Kidney epithelial cell (primary cell): ENCODE results near the gene RGS7. TPM values are rescaled to one million over a fixed set of nuclear protein-coding genes. Genes with fewer than 3 reads are reported as not detected.

ENCODE experiments used
- DNase-seq: peaks from one replicate; pipeline ENCODE4 v3.0.0-alpha.2; 2010; ENCODE audit warnings: low read depth
- H3K27me3 ChIP-seq: 2 replicates; pipeline ENCODE4 v1.6.0; 2011; ENCODE audit warnings: low read length; ENCODE audit not compliant: control insufficient read depth, insufficient read depth
- H3K36me3 ChIP-seq: 2 replicates; pipeline ENCODE4 v1.5.1; 2011; ENCODE audit warnings: low read length; ENCODE audit not compliant: control insufficient read depth, insufficient read depth
- H3K4me3 ChIP-seq: 2 replicates; pipeline ENCODE4 v1.5.1; 2011; ENCODE audit warnings: low read depth, mild to moderate bottlenecking, control low read depth, low read length
- total RNA-seq: library from RNA; depleted of rRNA; stranded (reverse); fragments of >200 nt; gene quantifications from 2 replicates; pipeline ENCODE4 v1.2.3, GENCODE V29; 2015
- TF ChIP-seq, protein P1 (sequence below): IDR thresholded peaks from 2 replicates; pipeline ENCODE4 v1.5.1; 2011; ENCODE audit warnings: mild to moderate bottlenecking, moderate library complexity, low read length, control low read depth, inconsistent platforms; ENCODE audit not compliant: insufficient read depth, poor library complexity, severe bottlenecking

RGS7 gene
- total RNA-seq, 1 donor from 2014 or later, result 1.5 TPM

DNA sequence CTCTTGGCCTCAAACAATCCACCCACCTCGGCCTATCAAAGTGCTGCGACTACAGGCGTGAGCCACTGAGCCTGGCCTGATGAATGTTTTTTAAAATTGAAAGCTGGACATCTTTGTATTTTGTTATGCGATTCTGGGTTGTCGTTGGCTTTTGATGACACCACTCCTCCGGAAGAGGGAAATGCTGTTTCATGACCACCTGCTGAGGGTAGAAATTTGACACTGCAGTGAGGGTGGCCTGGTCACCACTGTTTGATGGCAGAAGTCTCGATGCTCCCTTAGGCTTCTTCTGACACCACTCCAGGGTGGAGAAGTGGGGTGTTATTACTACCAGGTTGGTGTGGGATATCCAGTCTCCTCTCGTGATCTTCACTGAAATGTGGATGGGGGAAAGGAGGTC is 357.2 kb downstream of the RGS7 start:
- no peak overlapping the region for H3K4me3 ChIP-seq
- no peaks in the 10 kb centered on the region for H3K27me3 ChIP-seq
- TF ChIP-seq, protein P1, sequence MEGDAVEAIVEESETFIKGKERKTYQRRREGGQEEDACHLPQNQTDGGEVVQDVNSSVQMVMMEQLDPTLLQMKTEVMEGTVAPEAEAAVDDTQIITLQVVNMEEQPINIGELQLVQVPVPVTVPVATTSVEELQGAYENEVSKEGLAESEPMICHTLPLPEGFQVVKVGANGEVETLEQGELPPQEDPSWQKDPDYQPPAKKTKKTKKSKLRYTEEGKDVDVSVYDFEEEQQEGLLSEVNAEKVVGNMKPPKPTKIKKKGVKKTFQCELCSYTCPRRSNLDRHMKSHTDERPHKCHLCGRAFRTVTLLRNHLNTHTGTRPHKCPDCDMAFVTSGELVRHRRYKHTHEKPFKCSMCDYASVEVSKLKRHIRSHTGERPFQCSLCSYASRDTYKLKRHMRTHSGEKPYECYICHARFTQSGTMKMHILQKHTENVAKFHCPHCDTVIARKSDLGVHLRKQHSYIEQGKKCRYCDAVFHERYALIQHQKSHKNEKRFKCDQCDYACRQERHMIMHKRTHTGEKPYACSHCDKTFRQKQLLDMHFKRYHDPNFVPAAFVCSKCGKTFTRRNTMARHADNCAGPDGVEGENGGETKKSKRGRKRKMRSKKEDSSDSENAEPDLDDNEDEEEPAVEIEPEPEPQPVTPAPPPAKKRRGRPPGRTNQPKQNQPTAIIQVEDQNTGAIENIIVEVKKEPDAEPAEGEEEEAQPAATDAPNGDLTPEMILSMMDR, result no peak
- DNase-seq, result no peak
- H3K36me3 ChIP-seq, result no peaks in the 10 kb centered on the region

DNA sequence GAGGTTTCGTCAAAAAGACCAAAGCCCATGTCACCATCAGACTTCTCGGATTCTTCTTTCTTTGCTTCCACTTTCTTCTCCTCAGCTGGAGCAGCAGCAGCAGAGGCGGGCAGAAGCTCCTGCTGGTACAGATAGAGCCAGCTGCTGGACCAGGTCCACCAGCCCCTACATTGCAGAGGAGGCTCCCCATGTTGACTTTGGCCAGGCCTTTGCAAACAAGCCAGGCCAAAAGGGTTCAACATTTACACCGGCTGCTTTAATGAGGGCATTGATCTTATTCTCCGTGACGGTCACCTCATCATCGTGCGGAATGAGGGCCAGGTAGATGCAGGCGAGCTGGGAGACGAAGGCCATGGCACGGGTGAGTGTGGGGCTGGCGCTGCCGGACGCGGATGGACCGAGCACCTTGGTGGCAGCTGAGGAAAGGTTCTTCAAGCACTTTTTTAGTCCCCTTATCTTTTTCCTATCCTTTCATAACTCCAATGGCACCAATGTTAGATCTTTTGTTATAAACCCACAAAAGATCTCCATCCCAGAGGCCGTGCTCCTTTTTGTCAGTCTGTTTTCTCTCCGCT is 358.5 kb downstream of the RGS7 start:
- Histone ChIP-seq H3K27me3 (no peaks in the 10 kb centered on the region), H3K36me3 (no peaks in the 10 kb centered on the region), H3K4me3 (no peak overlapping the region)
- DNase-seq, result no peak
- TF ChIP-seq, protein P1, result no peak

DNA sequence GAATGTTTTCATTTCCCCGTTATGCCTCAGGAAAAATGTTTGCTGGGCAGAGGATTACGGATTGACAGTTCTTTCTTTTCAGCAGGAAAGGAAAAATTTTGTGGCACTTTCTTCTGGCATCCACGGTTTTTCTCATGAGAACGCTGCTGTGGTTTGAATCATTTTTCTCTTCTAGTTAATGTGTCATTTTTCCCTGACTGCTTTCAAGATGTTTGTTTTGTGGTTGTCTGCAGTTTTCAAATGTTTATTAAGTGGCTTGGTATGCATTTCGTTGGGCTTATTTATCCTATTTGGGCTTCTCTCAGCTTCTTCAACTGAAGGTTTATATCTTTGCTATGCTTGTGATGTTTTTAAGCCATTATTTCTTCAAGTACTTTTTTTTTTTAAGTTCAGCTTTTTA is 359.0 kb downstream of the RGS7 start:
- Histone ChIP-seq H3K36me3 (no peaks in the 10 kb centered on the region), H3K27me3 (no peaks in the 10 kb centered on the region), H3K4me3 (no peak overlapping the region)
- no peak for DNase-seq
- TF ChIP-seq, protein P1, result no peak

DNA sequence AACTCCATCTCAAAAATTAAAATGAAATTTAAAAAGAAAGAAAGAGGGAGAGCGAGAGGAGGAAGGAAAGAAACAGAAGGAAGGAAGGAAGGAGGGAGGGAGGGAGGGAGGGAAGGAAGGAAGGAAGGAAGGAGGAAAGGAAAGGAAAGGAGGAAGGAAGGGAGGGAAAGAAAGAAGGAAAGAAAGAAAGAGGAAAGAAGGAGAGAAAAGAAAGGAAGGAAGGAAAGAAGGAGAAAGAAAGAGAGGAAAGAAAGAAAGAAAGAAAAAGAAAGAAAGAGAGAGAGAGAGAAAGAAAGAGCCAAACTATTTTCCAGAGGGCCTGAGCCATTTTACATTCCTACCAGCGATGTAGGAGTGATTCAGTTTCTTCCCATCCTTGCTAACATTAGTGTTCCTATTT is 364.0 kb downstream of the RGS7 start:
- no peak for DNase-seq
- Histone ChIP-seq H3K36me3 (no peaks in the 10 kb centered on the region), H3K4me3 (no peak overlapping the region), H3K27me3 (no peaks in the 10 kb centered on the region)
- TF ChIP-seq, protein P1, result no peak

DNA sequence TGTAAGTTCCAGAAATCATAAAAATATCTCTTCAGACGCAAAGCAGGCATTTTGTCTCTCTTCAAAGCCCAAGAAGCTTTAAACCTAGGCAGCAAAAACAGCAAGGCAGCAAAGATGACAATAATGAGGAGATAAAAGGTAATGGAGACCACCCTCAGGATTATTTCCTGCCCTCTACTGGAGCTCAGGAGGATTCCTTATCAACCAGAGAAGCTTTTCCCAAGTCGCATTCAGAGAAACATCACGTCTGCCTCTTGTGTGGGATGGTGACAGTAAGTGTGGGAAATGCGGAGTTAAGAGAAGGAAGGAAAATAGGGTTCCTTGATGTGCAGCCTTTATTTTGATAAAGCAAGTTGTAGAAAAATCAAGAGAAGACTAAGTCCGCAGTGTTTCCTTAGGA is 365.8 kb downstream of the RGS7 start:
- Histone ChIP-seq H3K4me3 (no peak overlapping the region), H3K36me3 (no peaks in the 10 kb centered on the region), H3K27me3 (no peaks in the 10 kb centered on the region)
- no peak for DNase-seq
- TF ChIP-seq, protein P1, result no peak

DNA sequence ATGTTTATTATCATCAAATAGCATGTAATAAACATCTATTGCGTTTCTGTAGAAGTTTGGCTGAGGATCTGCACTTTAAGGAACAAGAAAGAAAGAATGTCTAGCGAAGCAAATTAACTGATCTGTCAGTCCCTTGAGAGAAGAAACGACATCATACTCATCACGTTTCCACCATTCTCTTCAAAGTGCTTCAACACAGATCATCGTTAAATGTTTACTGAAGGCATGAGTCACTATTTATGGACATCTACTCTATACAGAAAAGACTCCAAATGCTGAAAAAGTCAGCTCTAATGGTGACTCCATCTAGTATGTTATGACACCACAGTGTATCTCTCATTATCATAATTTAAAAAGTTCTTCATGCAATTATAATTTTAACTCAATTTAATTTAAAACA is 369.1 kb downstream of the RGS7 start:
- Histone ChIP-seq H3K4me3 (no peak overlapping the region), H3K36me3 (no peaks in the 10 kb centered on the region), H3K27me3 (no peaks in the 10 kb centered on the region)
- no peak for DNase-seq
- TF ChIP-seq, protein P1, result no peak
